ENCODE results near the gene PTGFRN.
"Not testable (repeated sequence)": the region's sequence is repeated elsewhere in the genome, so short reads cannot be mapped to it uniquely, and the experiment has no call there.

PTGFRN gene

DNA sequence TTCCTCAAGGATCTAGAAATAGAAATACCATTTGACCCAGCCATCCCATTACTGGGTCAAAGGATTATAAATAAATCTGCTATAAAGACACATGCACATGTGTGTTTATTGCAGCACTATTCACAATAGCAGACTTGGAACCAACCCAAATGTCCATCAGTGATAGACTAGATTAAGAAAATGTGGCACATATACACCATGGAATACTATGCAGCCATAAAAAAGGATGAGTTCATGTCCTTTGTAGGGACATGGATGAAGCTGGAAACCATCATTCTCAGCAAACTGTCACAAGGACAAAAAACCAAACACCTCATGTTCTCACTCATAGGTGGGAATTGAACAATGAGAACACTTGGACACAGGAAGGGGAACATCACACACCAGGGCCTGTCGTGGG lies 70.6 kb downstream of the PTGFRN start:
- H3K4me3 ChIP-seq (ENCODE audit: low read depth, low read length); H3K4me1 ChIP-seq (ENCODE audit: control insufficient read depth, insufficient read depth, low read length); H3K27ac ChIP-seq (ENCODE audit: low read depth, low read length); H3K9me3 ChIP-seq (ENCODE audit: control insufficient read depth, insufficient read depth, low read depth, low read length); H3K27me3 ChIP-seq (ENCODE audit: control insufficient read depth, insufficient read depth, low read length); H3K9ac ChIP-seq (ENCODE audit: low read length): not testable (repeated sequence)
- peaks cover 19% of the 10 kb centered on the region for H3K36me3 ChIP-seq (ENCODE audit: control insufficient read depth, insufficient read depth, low read length)

DNA sequence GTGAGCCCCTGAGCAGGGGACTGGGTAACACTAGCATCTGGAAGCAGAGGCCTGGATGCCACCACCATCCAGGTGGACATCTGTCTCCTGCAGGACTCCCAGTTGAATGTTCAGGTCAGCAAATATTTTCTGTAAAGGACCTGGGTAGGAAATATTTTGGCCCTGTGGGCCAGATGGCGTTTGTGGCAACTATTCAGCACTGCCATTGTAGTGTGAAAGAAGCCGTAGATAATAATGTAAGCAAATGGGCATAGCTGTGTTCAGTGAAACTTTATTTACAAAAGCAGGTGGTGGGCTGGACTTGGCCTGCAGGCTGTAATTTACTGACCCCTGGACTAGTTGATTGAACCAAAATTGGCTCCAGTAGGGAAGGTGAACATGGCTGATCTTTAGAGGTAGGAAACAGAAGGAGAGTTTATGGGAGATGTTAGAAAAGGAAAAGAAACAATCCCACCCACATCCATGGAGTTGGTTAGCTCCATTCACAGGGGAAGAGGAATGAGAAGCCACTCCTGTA lies 71.9 kb downstream of the PTGFRN start:
- Histone ChIP-seq H3K27ac (ENCODE audit: low read depth, low read length) (no peak overlapping the region), H3K4me1 (ENCODE audit: control insufficient read depth, insufficient read depth, low read length) (0 out of 2 replicates have a peak, but pooled peaks cover 4% of the 10 kb centered on the region), H3K36me3 (ENCODE audit: control insufficient read depth, insufficient read depth, low read length) (peaks cover 15% of the 10 kb centered on the region), H3K4me3 (ENCODE audit: low read depth, low read length) (no peak overlapping the region), H3K9me3 (ENCODE audit: control insufficient read depth, insufficient read depth, low read depth, low read length) (no peaks in the 10 kb centered on the region), H3K9ac (ENCODE audit: low read length) (no peak overlapping the region), H3K27me3 (ENCODE audit: control insufficient read depth, insufficient read depth, low read length) (no peaks in the 10 kb centered on the region)

DNA sequence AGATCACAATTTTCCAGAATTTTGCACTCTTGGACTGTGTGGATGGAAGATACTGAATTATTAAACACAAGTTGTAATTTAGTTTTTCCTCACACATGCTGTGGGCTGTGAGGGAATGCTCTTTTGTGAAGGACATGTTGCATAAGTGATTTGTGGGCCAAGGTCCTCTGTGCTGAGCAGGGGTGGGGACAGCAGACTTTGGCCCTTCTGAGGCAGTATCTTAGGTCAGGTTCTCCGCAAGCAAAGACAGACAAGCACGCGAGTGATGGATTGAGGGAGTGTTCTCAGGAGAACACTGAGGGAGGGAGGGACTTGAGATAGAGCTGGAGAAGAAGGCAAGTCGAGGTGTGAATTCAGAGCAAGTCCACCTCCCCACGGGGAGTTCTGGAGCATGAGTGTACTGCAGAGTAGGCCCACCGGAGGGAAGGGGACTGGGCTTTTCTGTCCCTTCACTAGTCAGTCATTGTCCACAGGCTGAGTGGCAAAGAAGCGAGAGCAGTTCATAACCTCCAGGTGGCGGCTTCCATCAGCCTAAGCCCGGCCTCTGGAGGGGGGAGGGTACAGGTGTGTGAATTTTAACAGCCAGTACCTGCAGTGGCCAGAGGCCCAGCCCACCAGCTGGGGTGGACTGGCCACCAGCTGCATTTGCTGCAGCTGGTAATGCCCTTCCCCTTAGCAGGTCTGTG lies 72.7 kb downstream of the PTGFRN start:
- H3K27ac ChIP-seq (ENCODE audit: low read depth, low read length), result no peak overlapping the region
- H3K27me3 ChIP-seq (ENCODE audit: control insufficient read depth, insufficient read depth, low read length), result no peaks in the 10 kb centered on the region
- H3K4me1 ChIP-seq (ENCODE audit: control insufficient read depth, insufficient read depth, low read length), result 0 out of 2 replicates have a peak, but pooled peaks cover 4% of the 10 kb centered on the region
- H3K36me3 ChIP-seq (ENCODE audit: control insufficient read depth, insufficient read depth, low read length), result peaks cover 22% of the 10 kb centered on the region
- H3K9ac ChIP-seq (ENCODE audit: low read length), result no peak overlapping the region
- no peak overlapping the region for H3K4me3 ChIP-seq (ENCODE audit: low read depth, low read length)
- H3K9me3 ChIP-seq (ENCODE audit: control insufficient read depth, insufficient read depth, low read depth, low read length), result no peaks in the 10 kb centered on the region

DNA sequence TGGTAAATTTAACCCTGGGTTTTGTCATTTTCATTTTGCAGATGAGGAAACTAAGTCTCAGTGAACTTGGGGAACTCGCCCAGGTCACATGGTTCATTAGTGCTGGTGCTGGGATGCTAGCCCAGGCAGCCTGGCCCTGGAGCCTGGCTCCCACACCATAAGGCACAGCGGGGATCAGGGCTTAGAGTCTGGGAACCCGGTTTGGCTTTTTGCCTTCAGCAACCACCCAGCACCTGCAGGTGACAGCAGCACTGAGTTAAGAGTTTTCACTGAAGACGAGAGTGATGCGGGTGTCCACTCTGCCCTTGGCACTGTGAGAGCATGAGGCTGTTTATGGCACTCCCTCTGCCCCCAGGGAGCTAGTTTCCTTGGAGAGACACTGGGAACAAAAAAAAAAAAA lies 73.4 kb downstream of the PTGFRN start:
- Histone ChIP-seq H3K36me3 (ENCODE audit: control insufficient read depth, insufficient read depth, low read length) (peaks cover 22% of the 10 kb centered on the region), H3K4me1 (ENCODE audit: control insufficient read depth, insufficient read depth, low read length) (peaks cover 8% of the 10 kb centered on the region; the same call in 1 of the 2 replicates), H3K27me3 (ENCODE audit: control insufficient read depth, insufficient read depth, low read length) (no peaks in the 10 kb centered on the region), H3K9me3 (ENCODE audit: control insufficient read depth, insufficient read depth, low read depth, low read length) (no peaks in the 10 kb centered on the region), H3K4me3 (ENCODE audit: low read depth, low read length) (no peak overlapping the region), H3K9ac (ENCODE audit: low read length) (no peak overlapping the region), H3K27ac (ENCODE audit: low read depth, low read length) (no peak overlapping the region)

DNA sequence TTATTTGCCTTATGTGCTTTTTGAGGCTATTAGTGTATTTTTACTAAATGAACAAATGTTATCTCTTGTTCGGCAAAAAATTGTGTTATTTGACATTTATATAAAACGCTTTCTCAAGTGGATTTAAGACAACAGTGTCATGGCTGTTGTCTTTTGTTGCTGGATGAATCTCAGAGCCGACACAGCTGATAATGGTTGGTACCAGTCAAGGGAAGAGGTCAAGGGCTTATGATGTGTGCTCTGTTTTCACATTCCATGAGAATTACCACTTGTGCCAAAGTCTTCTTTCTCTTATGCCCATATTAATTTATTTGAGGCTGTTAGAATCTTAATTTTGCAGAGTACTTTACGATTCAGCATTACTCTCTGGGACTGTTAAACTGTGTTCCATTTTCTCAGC lies 74.0 kb downstream of the PTGFRN start:
- H3K9ac ChIP-seq (ENCODE audit: low read length), result no peak overlapping the region
- H3K4me3 ChIP-seq (ENCODE audit: low read depth, low read length), result no peak overlapping the region

DNA sequence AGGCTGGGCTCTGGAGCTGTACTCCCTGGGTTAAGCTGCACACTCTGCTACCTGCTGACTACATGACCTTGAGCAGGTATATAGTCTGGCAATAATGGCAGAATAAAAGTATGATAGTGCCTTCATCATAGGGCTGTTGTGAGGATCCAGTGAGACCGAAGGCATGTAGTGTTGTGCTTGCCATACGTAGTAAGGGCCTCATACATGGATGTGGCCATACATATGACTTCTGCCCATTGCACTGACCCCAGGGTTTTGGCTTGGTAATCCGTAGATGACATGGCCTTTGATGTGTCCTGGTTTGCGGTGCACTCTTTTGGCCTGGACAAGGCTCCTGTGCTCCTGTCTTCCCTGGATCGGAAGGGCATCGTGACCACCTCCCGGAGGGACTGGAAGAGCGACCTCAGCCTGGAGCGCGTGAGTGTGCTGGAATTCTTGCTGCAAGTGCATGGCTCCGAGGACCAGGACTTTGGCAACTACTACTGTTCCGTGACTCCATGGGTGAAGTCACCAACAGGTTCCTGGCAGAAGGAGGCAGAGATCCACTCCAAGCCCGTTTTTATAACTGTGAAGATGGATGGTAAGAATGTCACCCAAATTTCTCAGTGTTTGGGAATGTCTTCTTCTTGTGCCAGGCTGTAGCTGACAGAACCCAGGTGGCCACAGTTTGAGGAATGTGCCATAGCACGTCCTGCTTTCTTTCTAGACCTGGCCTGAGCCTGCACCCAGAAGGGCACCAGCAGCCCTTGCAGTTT lies 74.9 kb downstream of the PTGFRN start:
- H3K9me3 ChIP-seq (ENCODE audit: control insufficient read depth, insufficient read depth, low read depth, low read length), result no peaks in the 10 kb centered on the region
- H3K27me3 ChIP-seq (ENCODE audit: control insufficient read depth, insufficient read depth, low read length), result no peaks in the 10 kb centered on the region
- peaks cover 30% of the 10 kb centered on the region for H3K36me3 ChIP-seq (ENCODE audit: control insufficient read depth, insufficient read depth, low read length)
- H3K4me1 ChIP-seq (ENCODE audit: control insufficient read depth, insufficient read depth, low read length), result peaks cover 9% of the 10 kb centered on the region; the same call in 1 of the 2 replicates
- H3K27ac ChIP-seq (ENCODE audit: low read depth, low read length), result no peak overlapping the region
- no peak overlapping the region for H3K4me3 ChIP-seq (ENCODE audit: low read depth, low read length)
- no peak overlapping the region for H3K9ac ChIP-seq (ENCODE audit: low read length)

More for the DNA sequence above, 74.0 kb downstream of the PTGFRN start:
- Histone ChIP-seq H3K9me3 (ENCODE audit: control insufficient read depth, insufficient read depth, low read depth, low read length) (no peaks in the 10 kb centered on the region), H3K27ac (ENCODE audit: low read depth, low read length) (no peak overlapping the region), H3K4me1 (ENCODE audit: control insufficient read depth, insufficient read depth, low read length) (peaks cover 9% of the 10 kb centered on the region; the same call in 1 of the 2 replicates), H3K27me3 (ENCODE audit: control insufficient read depth, insufficient read depth, low read length) (no peaks in the 10 kb centered on the region), H3K36me3 (ENCODE audit: control insufficient read depth, insufficient read depth, low read length) (peaks cover 28% of the 10 kb centered on the region)

DNA sequence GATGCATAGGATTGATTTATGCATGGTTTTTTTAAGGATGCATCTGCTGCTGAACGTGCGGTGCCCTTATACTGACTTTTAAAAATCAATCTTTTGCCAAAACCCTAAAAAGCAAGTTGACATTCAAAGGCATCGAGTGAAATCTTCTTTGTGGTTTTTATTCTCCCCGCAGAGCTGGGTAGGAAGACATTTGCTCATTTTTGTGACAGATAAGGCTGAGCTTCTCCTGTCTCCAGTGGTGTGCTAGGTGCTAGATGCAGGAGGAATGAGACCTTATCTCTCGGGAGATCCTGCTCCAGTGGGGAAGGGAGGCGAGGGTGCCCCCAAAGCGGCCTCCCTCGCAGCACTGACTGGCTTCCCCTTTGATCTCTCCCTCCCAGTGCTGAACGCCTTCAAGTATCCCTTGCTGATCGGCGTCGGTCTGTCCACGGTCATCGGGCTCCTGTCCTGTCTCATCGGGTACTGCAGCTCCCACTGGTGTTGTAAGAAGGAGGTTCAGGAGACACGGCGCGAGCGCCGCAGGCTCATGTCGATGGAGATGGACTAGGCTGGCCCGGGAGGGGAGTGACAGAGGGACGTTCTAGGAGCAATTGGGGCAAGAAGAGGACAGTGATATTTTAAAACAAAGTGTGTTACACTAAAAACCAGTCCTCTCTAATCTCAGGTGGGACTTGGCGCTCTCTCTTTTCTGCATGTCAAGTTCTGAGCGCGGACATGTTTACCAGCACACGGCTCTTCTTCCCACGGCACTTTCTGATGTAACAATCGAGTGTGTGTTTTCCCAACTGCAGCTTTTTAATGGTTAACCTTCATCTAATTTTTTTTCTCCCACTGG lies 76.9 kb downstream of the PTGFRN start:
- H3K4me1 ChIP-seq (ENCODE audit: control insufficient read depth, insufficient read depth, low read length), result peaks cover 9% of the 10 kb centered on the region
- no peak overlapping the region for H3K27ac ChIP-seq (ENCODE audit: low read depth, low read length)
- H3K4me3 ChIP-seq (ENCODE audit: low read depth, low read length), result no peak overlapping the region
- no peak overlapping the region for H3K9ac ChIP-seq (ENCODE audit: low read length)
- H3K27me3 ChIP-seq (ENCODE audit: control insufficient read depth, insufficient read depth, low read length), result no peaks in the 10 kb centered on the region
- H3K9me3 ChIP-seq (ENCODE audit: control insufficient read depth, insufficient read depth, low read depth, low read length), result no peaks in the 10 kb centered on the region
- H3K36me3 ChIP-seq (ENCODE audit: control insufficient read depth, insufficient read depth, low read length), result peaks cover 48% of the 10 kb centered on the region

DNA sequence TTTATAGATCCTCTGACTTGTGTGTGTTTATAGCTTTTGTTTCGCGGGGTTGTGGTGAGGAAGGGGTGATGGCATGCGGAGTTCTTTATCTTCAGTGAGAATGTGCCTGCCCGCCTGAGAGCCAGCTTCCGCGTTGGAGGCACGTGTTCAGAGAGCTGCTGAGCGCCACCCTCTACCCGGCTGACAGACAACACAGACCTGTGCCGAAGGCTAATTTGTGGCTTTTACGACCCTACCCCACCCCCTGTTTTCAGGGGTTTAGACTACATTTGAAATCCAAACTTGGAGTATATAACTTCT lies 77.5 kb downstream of the PTGFRN start:
- H3K36me3 ChIP-seq (ENCODE audit: control insufficient read depth, insufficient read depth, low read length), result peaks cover 51% of the 10 kb centered on the region
- peaks cover 9% of the 10 kb centered on the region for H3K4me1 ChIP-seq (ENCODE audit: control insufficient read depth, insufficient read depth, low read length)
- H3K9me3 ChIP-seq (ENCODE audit: control insufficient read depth, insufficient read depth, low read depth, low read length), result no peaks in the 10 kb centered on the region
- no peak overlapping the region for H3K4me3 ChIP-seq (ENCODE audit: low read depth, low read length)
- no peak overlapping the region for H3K9ac ChIP-seq (ENCODE audit: low read length)
- no peaks in the 10 kb centered on the region for H3K27me3 ChIP-seq (ENCODE audit: control insufficient read depth, insufficient read depth, low read length)
- no peak overlapping the region for H3K27ac ChIP-seq (ENCODE audit: low read depth, low read length)

DNA sequence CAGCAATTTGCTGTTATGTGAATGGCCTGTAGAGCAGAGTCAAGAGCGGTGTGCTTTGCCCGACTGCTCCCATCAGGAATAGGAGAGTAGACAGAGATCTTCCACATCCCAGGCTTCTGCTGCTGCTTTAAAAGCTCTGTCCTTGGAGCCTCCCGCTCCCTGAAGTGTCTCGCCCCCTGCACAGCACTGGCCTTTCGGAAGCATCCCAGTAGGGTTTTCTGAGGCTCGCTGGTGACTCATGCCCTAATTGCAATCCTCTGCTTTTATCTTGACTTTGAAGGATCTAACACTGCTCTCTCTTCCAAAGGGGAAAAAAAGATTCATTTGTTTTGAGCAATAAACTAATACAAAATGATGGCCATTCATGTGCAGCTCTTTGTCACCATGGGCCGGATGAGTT lies 78.5 kb downstream of the PTGFRN start:
- H3K27ac ChIP-seq (ENCODE audit: low read depth, low read length), result no peak overlapping the region

DNA sequence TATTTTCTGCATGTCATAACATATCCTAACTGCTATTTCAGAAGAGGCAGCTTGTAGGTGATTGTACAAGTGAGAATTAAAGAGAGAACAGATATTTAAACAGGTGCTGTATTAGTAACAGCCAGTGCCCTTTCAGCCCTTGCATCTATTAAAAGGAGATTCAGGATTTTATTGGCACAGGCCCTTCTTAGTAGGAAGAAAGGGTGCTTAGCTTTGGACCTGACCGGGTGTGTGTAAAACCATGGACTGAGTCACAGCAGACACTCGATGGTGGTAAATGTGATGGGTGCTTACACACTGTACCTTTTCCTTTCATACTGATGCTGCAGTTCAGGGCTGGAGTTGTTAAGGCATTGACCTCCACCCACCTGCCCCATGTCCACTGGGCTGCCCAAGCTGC lies 79.2 kb downstream of the PTGFRN start:
- Histone ChIP-seq H3K4me1 (ENCODE audit: control insufficient read depth, insufficient read depth, low read length) (peaks cover 5% of the 10 kb centered on the region), H3K36me3 (ENCODE audit: control insufficient read depth, insufficient read depth, low read length) (peaks cover 50% of the 10 kb centered on the region), H3K4me3 (ENCODE audit: low read depth, low read length) (no peak overlapping the region), H3K9ac (ENCODE audit: low read length) (no peak overlapping the region), H3K9me3 (ENCODE audit: control insufficient read depth, insufficient read depth, low read depth, low read length) (no peaks in the 10 kb centered on the region), H3K27ac (ENCODE audit: low read depth, low read length) (no peak overlapping the region), H3K27me3 (ENCODE audit: control insufficient read depth, insufficient read depth, low read length) (no peaks in the 10 kb centered on the region)

More for the DNA sequence above, 78.5 kb downstream of the PTGFRN start:
- H3K9me3 ChIP-seq (ENCODE audit: control insufficient read depth, insufficient read depth, low read depth, low read length), result no peaks in the 10 kb centered on the region
- H3K4me1 ChIP-seq (ENCODE audit: control insufficient read depth, insufficient read depth, low read length), result peaks cover 5% of the 10 kb centered on the region
- H3K9ac ChIP-seq (ENCODE audit: low read length), result no peak overlapping the region
- H3K4me3 ChIP-seq (ENCODE audit: low read depth, low read length), result no peak overlapping the region
- peaks cover 50% of the 10 kb centered on the region for H3K36me3 ChIP-seq (ENCODE audit: control insufficient read depth, insufficient read depth, low read length)
- H3K27me3 ChIP-seq (ENCODE audit: control insufficient read depth, insufficient read depth, low read length), result no peaks in the 10 kb centered on the region

DNA sequence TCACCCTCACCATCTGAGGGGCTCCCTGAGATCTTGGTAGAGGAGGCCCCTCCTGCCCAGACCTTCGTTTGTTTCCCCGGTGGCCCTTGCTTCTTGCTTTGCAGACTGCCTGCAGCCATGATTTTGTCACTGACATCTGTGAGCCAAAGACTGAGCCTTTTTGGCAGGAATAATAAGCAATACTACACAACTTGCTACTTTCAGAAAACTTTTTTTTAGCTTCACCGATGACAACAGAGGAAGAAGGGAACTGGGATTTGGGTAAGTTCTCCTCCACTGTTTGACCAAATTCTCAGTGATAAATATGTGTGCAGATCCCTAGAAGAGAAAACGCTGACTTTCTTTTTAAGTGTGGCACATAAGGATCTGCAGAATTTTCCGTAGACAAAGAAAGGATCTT lies 80.1 kb downstream of the PTGFRN start:
- no peaks in the 10 kb centered on the region for H3K9me3 ChIP-seq (ENCODE audit: control insufficient read depth, insufficient read depth, low read depth, low read length)
- no peak overlapping the region for H3K4me3 ChIP-seq (ENCODE audit: low read depth, low read length)
- H3K9ac ChIP-seq (ENCODE audit: low read length), result no peak overlapping the region
- no peaks in the 10 kb centered on the region for H3K27me3 ChIP-seq (ENCODE audit: control insufficient read depth, insufficient read depth, low read length)
- no peak overlapping the region for H3K27ac ChIP-seq (ENCODE audit: low read depth, low read length)
- H3K36me3 ChIP-seq (ENCODE audit: control insufficient read depth, insufficient read depth, low read length), result peaks cover 43% of the 10 kb centered on the region
- H3K4me1 ChIP-seq (ENCODE audit: control insufficient read depth, insufficient read depth, low read length), result peaks cover 5% of the 10 kb centered on the region

Data from HUES6 (cell line).